SK-N-SH treated with all-trans-retinoic acid at 6 μM for 48 hours (cell line): ENCODE measurements around the gene BEGAIN.

ENCODE experiments used
- ATAC-seq: fragments of 200-7000 bp; cut with Tn5 transposase; 3 replicates; pipeline ENCODE4 v1.9.1; 2020; ENCODE audit warnings: mild to moderate bottlenecking, moderate library complexity
- ARNTL ChIP-seq: fragments of 450-650 bp; formaldehyde crosslinking; IDR thresholded peaks from 2 replicates; pipeline ENCODE4 v1.5.0; 2020; ENCODE audit warnings: low read depth, mild to moderate bottlenecking, moderate library complexity, borderline replicate concordance
- BACH2 ChIP-seq: fragments of 250-450 bp; sonication (Bioruptor Pico); IDR thresholded peaks from 2 replicates; pipeline ENCODE4 v1.9.0; 2021; ENCODE audit warnings: mild to moderate bottlenecking, borderline replicate concordance
- CSDC2 ChIP-seq: fragments of 250-450 bp; sonication (Bioruptor Pico); IDR thresholded peaks from 2 replicates; pipeline ENCODE4 v1.5.0; 2020; ENCODE audit warnings: mild to moderate bottlenecking, moderate library complexity
- ESRRG ChIP-seq: fragments of 250-450 bp; sonication (Bioruptor Pico); IDR thresholded peaks from 2 replicates; pipeline ENCODE4 v1.6.1; 2021; ENCODE audit warnings: mild to moderate bottlenecking
- ISL1 ChIP-seq: fragments of 250-450 bp; sonication (Bioruptor Pico); IDR thresholded peaks from 2 replicates; pipeline ENCODE4 v2.1.2; 2022; ENCODE audit warnings: mild to moderate bottlenecking, moderate library complexity
- OSR1 ChIP-seq: fragments of 250-450 bp; sonication (Bioruptor Pico); IDR thresholded peaks from 2 replicates; pipeline ENCODE4 v1.8.0; 2022; ENCODE audit warnings: moderate library complexity, mild to moderate bottlenecking, inconsistent platforms
- PPARA ChIP-seq: fragments of 250-450 bp; sonication (Bioruptor Pico); IDR thresholded peaks from 2 replicates; pipeline ENCODE4 v1.5.0; 2020; ENCODE audit warnings: mild to moderate bottlenecking, borderline replicate concordance
- RARB ChIP-seq: fragments of 250-450 bp; sonication (Bioruptor Pico); IDR thresholded peaks from 2 replicates; pipeline ENCODE4 v1.8.0; 2021; ENCODE audit warnings: mild to moderate bottlenecking, moderate library complexity
- SNAI2 ChIP-seq: fragments of 250-450 bp; sonication (Bioruptor Pico); IDR thresholded peaks from 2 replicates; pipeline ENCODE4 v1.5.0; 2020; ENCODE audit warnings: mild to moderate bottlenecking, moderate library complexity
- TCF4 ChIP-seq: fragments of 250-450 bp; sonication (Bioruptor Pico); IDR thresholded peaks from 2 replicates; pipeline ENCODE4 v1.8.0; 2021; ENCODE audit warnings: mild to moderate bottlenecking, moderate library complexity, borderline replicate concordance
- TOX ChIP-seq: fragments of 250-450 bp; sonication (Bioruptor Pico); IDR thresholded peaks from 2 replicates; pipeline ENCODE4 v1.8.0; 2021; ENCODE audit warnings: mild to moderate bottlenecking, moderate library complexity, borderline replicate concordance
- ZC3H10 ChIP-seq: fragments of 250-450 bp; sonication (Bioruptor Pico); IDR thresholded peaks from 2 replicates; pipeline ENCODE4 v1.5.1; 2021; ENCODE audit warnings: mild to moderate bottlenecking, moderate library complexity
- ZFP3 ChIP-seq: fragments of 250-450 bp; sonication (Bioruptor Pico); IDR thresholded peaks from 2 replicates; pipeline ENCODE4 v1.5.0; 2020; ENCODE audit warnings: mild to moderate bottlenecking, moderate library complexity
- ZFP30 ChIP-seq: fragments of 450-650 bp; formaldehyde crosslinking; IDR thresholded peaks from 2 replicates; pipeline ENCODE4 v1.5.0; 2022; ENCODE audit warnings: mild to moderate bottlenecking, moderate library complexity
- ZNF70 ChIP-seq: fragments of 450-650 bp; formaldehyde crosslinking; IDR thresholded peaks from 2 replicates; pipeline ENCODE4 v1.5.0; 2020; ENCODE audit warnings: mild to moderate bottlenecking, moderate library complexity
- TF ChIP-seq, protein P1 (sequence below): fragments of 250-450 bp; sonication (Bioruptor Pico); IDR thresholded peaks from 2 replicates; pipeline ENCODE4 v1.5.0; 2020; ENCODE audit warnings: mild to moderate bottlenecking, moderate library complexity
- TF ChIP-seq, protein P2 (sequence below): fragments of 250-450 bp; sonication (Bioruptor Pico); IDR thresholded peaks from 2 replicates; pipeline ENCODE4 v1.8.0; 2021; ENCODE audit warnings: low read depth, mild to moderate bottlenecking, moderate library complexity, borderline replicate concordance
- TF ChIP-seq, protein P3 (sequence below): fragments of 250-450 bp; sonication (Bioruptor Pico); IDR thresholded peaks from 2 replicates; pipeline ENCODE4 v1.8.0; 2020; ENCODE audit warnings: mild to moderate bottlenecking, moderate library complexity, borderline replicate concordance
- TF ChIP-seq, protein P4 (sequence below): fragments of 250-450 bp; sonication (Bioruptor Pico); IDR thresholded peaks from 2 replicates; pipeline ENCODE4 v1.5.1; 2020; ENCODE audit warnings: low read depth, mild to moderate bottlenecking, moderate library complexity

Gene BEGAIN

DNA sequence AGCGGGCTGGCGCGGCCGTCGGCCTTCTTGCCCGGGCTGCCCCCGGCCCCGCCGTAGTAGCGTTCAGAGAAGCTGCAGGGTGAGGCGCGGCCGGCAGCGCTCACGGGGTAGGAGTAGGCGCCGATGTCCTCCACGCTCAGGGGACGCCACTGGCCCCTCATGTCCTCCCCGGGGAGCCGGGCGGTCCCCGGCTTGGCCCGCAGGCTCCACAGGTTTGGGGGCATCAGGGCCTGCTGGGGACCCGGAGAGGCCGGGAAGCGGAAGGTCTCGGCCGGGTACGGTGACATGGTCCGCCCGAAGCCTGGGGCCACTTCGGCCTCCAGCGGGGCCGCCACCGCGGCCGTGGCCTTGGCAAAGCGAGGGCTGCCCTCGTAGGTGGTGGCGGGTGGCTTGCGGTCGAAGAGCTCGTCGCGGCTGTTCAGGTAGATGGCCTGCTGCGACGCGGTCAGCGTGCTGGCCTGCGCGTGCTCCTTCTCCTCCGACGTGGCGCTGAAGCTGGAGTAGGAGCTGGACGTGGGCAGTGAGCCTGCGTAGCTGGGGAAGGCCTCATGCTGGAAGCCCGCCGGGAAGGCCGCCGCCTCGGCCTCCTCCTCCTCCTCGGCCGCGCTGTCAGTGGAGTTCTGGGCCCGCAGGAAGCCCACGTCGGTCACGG lies 48.7 kb downstream of the BEGAIN start (continued):
- TF ChIP-seq, protein P1, sequence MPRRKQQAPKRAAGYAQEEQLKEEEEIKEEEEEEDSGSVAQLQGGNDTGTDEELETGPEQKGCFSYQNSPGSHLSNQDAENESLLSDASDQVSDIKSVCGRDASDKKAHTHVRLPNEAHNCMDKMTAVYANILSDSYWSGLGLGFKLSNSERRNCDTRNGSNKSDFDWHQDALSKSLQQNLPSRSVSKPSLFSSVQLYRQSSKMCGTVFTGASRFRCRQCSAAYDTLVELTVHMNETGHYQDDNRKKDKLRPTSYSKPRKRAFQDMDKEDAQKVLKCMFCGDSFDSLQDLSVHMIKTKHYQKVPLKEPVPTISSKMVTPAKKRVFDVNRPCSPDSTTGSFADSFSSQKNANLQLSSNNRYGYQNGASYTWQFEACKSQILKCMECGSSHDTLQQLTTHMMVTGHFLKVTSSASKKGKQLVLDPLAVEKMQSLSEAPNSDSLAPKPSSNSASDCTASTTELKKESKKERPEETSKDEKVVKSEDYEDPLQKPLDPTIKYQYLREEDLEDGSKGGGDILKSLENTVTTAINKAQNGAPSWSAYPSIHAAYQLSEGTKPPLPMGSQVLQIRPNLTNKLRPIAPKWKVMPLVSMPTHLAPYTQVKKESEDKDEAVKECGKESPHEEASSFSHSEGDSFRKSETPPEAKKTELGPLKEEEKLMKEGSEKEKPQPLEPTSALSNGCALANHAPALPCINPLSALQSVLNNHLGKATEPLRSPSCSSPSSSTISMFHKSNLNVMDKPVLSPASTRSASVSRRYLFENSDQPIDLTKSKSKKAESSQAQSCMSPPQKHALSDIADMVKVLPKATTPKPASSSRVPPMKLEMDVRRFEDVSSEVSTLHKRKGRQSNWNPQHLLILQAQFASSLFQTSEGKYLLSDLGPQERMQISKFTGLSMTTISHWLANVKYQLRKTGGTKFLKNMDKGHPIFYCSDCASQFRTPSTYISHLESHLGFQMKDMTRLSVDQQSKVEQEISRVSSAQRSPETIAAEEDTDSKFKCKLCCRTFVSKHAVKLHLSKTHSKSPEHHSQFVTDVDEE (CRISPR knock-in tag): no peak
- TF ChIP-seq ZFP30 (CRISPR knock-in tag) (no peak), ZNF70 (no peak), RARB (no peak)

DNA sequence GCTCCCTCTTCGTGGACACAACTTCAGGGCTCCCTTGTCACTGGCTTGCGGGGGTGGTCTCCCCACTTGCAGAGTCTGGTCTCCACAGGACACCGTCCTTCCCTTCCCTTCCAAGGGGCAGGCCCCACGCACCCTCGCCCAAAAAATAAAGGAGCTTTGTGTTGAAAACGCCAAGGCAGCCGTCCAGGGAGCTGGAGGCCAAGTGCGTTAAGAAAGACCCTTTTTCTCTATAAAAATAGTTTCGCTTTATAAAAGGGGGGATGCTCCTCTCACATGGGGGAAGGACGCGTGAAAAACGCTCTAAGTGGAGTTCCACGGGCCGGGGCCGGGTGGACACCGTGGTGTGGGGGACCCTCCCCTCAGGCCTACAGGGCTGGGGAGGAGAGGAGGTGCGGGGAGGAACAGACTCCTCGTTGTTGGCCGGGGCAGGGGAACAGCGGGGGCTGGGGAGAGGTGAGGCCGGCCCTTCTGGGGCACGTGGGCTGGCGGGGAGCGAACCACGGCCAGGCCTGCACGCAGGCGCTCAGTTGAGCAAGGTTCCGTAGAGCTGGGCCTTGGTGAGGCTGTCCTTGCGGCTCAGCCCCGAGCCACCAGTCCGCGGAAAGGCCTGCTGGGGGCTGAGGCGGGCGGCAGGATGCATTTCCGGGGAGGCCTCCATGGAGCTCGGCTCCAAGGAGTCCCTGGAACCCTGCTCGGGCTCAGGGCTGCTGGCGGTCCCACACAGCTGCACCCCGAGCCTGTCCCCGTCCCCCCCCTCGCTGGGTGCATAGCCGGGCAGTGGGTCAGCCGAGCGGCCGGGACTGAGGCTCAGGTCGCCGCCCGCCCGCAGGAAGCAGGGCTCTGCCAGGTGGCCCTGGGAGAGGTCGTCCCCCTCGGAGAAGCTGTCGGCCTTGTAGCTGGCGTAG lies 49.5 kb downstream of the BEGAIN start:
- ATAC-seq: no peak

DNA sequence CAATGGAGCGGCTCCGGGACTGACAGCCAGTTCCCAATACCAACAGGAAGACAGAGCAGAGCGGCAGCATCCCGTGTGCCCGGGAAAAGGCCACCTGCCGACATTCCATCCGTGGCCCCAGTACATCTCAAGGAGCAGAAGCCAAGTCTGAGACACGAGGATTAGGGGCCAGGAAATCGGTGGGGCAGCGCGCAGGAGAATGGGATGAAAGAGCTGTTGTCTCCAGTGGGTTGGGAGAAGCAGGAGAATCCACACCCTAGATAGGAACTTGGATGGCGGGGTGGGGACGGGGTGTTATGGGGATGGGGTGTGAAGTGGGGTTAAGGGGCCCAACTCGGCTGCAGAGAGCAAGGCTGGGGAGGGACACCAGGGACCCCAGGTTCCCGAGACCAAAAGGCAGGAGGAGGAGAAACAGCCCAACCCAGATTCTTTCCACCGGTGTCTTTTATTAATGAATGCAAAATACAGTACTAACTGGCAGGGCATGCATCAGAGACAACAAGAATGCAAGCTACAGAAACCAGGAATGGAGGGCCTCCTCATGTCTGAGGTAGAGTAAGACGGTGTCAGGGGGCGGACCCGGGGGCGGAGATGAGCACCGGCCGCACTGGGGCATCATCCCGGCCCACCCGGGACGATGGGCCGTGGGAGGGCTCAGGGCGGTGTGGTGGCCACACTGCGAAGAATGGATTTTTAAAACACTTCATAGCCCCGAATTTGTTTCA lies 50.3 kb downstream of the BEGAIN start:
- no peak for ATAC-seq

More for the DNA sequence above, 49.5 kb downstream of the BEGAIN start:
- TF ChIP-seq BACH2 (CRISPR knock-in tag): no peak
- TF ChIP-seq ZFP3 (CRISPR knock-in tag): no peak
- TF ChIP-seq TOX: no peak
- TF ChIP-seq ARNTL (CRISPR knock-in tag): no peak
- no peak for TF ChIP-seq RARB
- no peak for TF ChIP-seq ESRRG (CRISPR knock-in tag)
- no peak for TF ChIP-seq TCF4 (CRISPR knock-in tag)
- no peak for TF ChIP-seq SNAI2
- no peak for TF ChIP-seq CSDC2 (CRISPR knock-in tag)
- TF ChIP-seq, protein P2, sequence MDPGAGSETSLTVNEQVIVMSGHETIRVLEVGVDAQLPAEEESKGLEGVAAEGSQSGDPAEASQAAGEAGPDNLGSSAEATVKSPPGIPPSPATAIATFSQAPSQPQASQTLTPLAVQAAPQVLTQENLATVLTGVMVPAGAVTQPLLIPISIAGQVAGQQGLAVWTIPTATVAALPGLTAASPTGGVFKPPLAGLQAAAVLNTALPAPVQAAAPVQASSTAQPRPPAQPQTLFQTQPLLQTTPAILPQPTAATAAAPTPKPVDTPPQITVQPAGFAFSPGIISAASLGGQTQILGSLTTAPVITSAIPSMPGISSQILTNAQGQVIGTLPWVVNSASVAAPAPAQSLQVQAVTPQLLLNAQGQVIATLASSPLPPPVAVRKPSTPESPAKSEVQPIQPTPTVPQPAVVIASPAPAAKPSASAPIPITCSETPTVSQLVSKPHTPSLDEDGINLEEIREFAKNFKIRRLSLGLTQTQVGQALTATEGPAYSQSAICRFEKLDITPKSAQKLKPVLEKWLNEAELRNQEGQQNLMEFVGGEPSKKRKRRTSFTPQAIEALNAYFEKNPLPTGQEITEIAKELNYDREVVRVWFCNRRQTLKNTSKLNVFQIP: no peak
- TF ChIP-seq ZNF70: no peak
- TF ChIP-seq OSR1 (CRISPR knock-in tag): no peak
- TF ChIP-seq, protein P1 (CRISPR knock-in tag): no peak
- TF ChIP-seq ISL1 (CRISPR knock-in tag): no peak
- TF ChIP-seq, protein P3, sequence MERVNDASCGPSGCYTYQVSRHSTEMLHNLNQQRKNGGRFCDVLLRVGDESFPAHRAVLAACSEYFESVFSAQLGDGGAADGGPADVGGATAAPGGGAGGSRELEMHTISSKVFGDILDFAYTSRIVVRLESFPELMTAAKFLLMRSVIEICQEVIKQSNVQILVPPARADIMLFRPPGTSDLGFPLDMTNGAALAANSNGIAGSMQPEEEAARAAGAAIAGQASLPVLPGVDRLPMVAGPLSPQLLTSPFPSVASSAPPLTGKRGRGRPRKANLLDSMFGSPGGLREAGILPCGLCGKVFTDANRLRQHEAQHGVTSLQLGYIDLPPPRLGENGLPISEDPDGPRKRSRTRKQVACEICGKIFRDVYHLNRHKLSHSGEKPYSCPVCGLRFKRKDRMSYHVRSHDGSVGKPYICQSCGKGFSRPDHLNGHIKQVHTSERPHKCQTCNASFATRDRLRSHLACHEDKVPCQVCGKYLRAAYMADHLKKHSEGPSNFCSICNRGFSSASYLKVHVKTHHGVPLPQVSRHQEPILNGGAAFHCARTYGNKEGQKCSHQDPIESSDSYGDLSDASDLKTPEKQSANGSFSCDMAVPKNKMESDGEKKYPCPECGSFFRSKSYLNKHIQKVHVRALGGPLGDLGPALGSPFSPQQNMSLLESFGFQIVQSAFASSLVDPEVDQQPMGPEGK (CRISPR knock-in tag): no peak

More for the DNA sequence above, 50.3 kb downstream of the BEGAIN start:
- no peak for TF ChIP-seq ZC3H10 (CRISPR knock-in tag)
- no peak for TF ChIP-seq SNAI2
- no peak for TF ChIP-seq PPARA (CRISPR knock-in tag)
- TF ChIP-seq BACH2 (CRISPR knock-in tag): no peak
- TF ChIP-seq, protein P4, sequence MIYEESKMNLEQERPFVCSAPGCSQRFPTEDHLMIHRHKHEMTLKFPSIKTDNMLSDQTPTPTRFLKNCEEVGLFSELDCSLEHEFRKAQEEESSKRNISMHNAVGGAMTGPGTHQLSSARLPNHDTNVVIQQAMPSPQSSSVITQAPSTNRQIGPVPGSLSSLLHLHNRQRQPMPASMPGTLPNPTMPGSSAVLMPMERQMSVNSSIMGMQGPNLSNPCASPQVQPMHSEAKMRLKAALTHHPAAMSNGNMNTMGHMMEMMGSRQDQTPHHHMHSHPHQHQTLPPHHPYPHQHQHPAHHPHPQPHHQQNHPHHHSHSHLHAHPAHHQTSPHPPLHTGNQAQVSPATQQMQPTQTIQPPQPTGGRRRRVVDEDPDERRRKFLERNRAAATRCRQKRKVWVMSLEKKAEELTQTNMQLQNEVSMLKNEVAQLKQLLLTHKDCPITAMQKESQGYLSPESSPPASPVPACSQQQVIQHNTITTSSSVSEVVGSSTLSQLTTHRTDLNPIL: no peak
